ENCODE data around the gene ICAM5.

Gene ICAM5

DNA sequence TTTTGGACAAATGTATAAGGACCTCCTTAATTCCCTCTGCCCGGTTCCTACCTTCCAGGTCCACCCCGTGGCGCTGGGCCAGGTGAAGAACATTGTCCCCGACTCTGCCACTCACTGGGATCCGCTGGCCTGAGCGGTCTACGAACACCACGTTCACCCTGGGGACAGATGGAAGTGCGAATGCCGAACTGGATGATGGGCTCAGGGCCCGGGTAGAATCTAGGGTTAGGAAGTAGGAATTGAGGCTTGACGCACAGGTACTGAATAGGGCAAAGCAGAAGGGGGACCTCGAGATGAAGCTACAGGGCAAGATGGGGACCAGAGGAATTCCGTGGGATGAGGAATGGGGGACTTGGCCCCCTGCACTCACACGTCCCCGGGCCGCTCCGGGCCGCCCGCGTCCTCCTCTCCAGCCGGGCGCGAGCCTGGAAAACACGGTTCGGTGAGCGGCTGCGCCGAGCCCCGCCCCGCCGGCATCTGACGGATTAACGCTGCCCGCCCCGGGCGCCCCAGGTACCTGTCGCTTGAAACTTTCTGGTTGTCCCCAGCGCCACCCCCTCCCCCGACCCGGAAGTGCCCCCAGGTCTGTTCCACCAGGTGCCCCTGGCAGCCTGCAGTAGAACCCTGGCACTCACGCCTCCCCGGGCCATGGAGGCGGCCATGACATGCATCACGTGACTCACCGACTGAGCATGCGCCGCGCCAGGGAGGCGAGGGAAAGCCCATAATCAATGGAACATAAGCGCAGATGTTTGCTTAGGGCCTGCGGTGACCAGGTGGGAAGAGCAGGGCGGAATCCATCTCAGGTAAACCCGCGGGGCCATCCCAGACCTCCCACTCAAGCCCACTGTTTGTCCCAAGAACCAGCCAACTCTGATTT is 25.8 kb downstream of the ICAM5 start, which contains the start of gene FDX2:
TSS of gene FDX2 (minus strand) at position 681 of the 880 bp plus-strand sequence. CDS start at position 662, 19 bp downstream.
- TF ChIP-seq CEBPB (IDR thresholded peaks at IDR 0.05) = no peak
- 0 out of 2 replicates have a peak, but pooled peaks have one; percentile 13 for TF ChIP-seq CREB1 (IDR thresholded peaks at IDR 0.05; ENCODE audit: low read depth)
- TF ChIP-seq TEAD4 (IDR thresholded peaks at IDR 0.05) = 0 out of 2 replicates have a peak, but pooled peaks have one; percentile 10
- TF ChIP-seq TAF1 (IDR thresholded peaks at IDR 0.05; ENCODE audit: low read depth) = peak; percentile 68; the same call in 1 of the 2 replicates
- TF ChIP-seq YY1 (IDR thresholded peaks at IDR 0.05; ENCODE audit: low read depth) = peak; percentile 99
- TF ChIP-seq EP300 (IDR thresholded peaks at IDR 0.05; ENCODE audit: borderline replicate concordance) = peak; percentile 33; the same call in 1 of the 2 replicates
- TF ChIP-seq, protein P1, sequence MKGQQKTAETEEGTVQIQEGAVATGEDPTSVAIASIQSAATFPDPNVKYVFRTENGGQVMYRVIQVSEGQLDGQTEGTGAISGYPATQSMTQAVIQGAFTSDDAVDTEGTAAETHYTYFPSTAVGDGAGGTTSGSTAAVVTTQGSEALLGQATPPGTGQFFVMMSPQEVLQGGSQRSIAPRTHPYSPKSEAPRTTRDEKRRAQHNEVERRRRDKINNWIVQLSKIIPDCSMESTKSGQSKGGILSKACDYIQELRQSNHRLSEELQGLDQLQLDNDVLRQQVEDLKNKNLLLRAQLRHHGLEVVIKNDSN (IDR thresholded peaks at IDR 0.05) = peak; percentile 99
- peak; percentile 53; the same call in 1 of the 2 replicates for TF ChIP-seq NFIC (IDR thresholded peaks at IDR 0.05)
- no peak for TF ChIP-seq EGR1 (IDR thresholded peaks at IDR 0.05)
- TF ChIP-seq TCF12 (IDR thresholded peaks at IDR 0.05; ENCODE audit: low read depth) = peak; percentile 69; the same call in 1 of the 2 replicates
- no peak for TF ChIP-seq FOXM1 (IDR thresholded peaks at IDR 0.05; ENCODE audit: borderline replicate concordance, low read depth)
- no peak for TF ChIP-seq RAD21 (IDR thresholded peaks at IDR 0.05; ENCODE audit: low read depth)
- TF ChIP-seq, protein P2, sequence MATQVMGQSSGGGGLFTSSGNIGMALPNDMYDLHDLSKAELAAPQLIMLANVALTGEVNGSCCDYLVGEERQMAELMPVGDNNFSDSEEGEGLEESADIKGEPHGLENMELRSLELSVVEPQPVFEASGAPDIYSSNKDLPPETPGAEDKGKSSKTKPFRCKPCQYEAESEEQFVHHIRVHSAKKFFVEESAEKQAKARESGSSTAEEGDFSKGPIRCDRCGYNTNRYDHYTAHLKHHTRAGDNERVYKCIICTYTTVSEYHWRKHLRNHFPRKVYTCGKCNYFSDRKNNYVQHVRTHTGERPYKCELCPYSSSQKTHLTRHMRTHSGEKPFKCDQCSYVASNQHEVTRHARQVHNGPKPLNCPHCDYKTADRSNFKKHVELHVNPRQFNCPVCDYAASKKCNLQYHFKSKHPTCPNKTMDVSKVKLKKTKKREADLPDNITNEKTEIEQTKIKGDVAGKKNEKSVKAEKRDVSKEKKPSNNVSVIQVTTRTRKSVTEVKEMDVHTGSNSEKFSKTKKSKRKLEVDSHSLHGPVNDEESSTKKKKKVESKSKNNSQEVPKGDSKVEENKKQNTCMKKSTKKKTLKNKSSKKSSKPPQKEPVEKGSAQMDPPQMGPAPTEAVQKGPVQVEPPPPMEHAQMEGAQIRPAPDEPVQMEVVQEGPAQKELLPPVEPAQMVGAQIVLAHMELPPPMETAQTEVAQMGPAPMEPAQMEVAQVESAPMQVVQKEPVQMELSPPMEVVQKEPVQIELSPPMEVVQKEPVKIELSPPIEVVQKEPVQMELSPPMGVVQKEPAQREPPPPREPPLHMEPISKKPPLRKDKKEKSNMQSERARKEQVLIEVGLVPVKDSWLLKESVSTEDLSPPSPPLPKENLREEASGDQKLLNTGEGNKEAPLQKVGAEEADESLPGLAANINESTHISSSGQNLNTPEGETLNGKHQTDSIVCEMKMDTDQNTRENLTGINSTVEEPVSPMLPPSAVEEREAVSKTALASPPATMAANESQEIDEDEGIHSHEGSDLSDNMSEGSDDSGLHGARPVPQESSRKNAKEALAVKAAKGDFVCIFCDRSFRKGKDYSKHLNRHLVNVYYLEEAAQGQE (IDR thresholded peaks at IDR 0.05; ENCODE audit: low read depth) = no peak
- TF ChIP-seq ZBTB7A (IDR thresholded peaks at IDR 0.05; ENCODE audit: low read depth) = no peak
- TF ChIP-seq, protein P3, sequence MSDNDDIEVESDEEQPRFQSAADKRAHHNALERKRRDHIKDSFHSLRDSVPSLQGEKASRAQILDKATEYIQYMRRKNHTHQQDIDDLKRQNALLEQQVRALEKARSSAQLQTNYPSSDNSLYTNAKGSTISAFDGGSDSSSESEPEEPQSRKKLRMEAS (IDR thresholded peaks at IDR 0.05) = peak; percentile 96

DNA sequence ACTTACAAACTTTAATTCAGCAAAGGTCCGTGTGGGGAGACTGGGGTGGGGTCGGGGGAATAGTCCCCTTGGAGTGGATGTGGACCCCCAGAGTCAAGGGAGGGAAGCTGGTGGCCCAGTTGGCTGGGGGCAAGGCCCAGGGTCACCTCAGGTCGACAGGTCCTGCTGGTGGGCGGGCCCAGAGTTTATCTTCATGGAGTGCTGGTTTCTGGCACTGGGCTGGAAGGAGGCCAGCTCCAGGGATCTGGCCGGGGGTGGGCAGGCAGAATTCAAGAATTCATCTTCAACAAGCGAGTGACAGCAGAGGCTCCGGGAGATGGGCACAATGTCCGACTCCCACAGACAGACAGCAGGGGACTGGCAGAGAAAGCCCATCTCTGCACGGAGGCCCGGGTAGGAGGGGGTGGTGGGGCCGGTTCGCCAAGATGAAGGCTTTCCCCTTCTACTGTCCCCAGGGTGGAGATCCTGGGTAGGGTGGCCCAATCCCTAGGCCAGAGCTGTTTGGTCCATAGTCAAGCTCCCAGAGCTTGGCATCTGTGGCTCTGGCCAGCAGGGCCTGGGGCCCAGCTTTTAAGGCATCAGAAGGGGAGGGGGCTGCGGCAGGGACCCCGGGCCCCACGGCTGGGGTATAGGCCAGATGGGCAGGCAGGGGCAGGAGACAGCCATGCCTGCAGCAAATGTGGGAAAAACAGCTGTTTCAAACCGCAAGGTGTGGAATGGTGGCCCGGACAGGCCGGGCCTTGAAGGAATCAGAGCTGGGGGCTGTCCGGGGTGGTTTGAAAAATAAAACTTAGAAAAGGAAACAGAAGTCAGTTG is 26.7 kb downstream of the ICAM5 start:
- TF ChIP-seq NFIC (IDR thresholded peaks at IDR 0.05) = 0 out of 2 replicates have a peak, but pooled peaks have one; percentile 5
- TF ChIP-seq YY1 (IDR thresholded peaks at IDR 0.05; ENCODE audit: low read depth) = no peak
- TF ChIP-seq ZBTB7A (IDR thresholded peaks at IDR 0.05; ENCODE audit: low read depth) = peak; percentile 77; the same call in 1 of the 2 replicates
- TF ChIP-seq, protein P1 (IDR thresholded peaks at IDR 0.05) = no peak
- TF ChIP-seq RAD21 (IDR thresholded peaks at IDR 0.05; ENCODE audit: low read depth) = no peak

DNA sequence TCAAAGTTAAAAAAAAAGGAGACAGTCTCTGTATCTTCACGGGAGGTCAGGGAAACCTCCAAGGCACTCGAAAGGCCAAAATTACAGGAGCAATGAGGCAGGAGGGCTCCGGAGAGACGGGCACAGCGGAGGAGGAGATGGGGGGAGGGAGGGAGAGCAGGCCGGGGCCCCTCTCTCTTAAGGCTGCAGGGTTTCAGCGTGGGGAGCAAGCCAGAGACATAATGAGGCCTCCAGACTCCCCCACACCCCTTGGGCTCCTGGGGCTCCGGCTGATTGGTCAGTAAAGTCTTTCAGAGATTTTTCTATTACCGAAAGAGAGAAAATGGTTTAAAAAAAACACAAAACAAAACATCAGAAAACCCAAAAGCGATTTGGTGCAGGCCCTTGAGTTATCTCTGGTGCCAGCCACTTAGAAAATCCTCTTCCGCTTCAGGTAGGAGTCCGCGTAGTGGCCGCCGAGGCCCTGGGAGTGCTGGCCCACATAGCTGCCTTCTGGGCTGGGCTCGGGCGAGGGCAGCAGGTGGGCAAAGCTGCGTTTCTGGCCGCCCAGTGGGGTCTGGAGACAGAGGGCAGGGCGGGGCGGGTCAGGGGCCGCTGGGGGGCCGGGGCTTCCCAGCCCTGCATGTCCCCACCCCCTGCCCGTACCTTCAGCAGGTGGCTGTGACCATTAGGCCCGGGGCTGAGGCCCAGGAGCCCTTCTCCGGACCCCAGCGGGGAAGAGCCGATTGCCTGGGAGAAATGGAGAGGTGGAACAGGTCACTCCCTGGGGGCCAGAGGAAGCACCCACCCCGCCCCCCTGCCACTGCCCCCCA is 27.5 kb downstream of the ICAM5 start:
- TF ChIP-seq YY1 (IDR thresholded peaks at IDR 0.05; ENCODE audit: low read depth) (no peak), CEBPB (IDR thresholded peaks at IDR 0.05) (no peak), TEAD4 (IDR thresholded peaks at IDR 0.05) (no peak), TAF1 (IDR thresholded peaks at IDR 0.05; ENCODE audit: low read depth) (no peak), NFIC (IDR thresholded peaks at IDR 0.05) (no peak), EGR1 (IDR thresholded peaks at IDR 0.05) (no peak), TCF12 (IDR thresholded peaks at IDR 0.05; ENCODE audit: low read depth) (no peak), EP300 (IDR thresholded peaks at IDR 0.05; ENCODE audit: borderline replicate concordance) (no peak), FOXM1 (IDR thresholded peaks at IDR 0.05; ENCODE audit: borderline replicate concordance, low read depth) (no peak), RAD21 (IDR thresholded peaks at IDR 0.05; ENCODE audit: low read depth) (no peak)
- TF ChIP-seq, protein P1 (IDR thresholded peaks at IDR 0.05) = no peak
- TF ChIP-seq, protein P2 (IDR thresholded peaks at IDR 0.05; ENCODE audit: low read depth) = no peak
- TF ChIP-seq, protein P3 (IDR thresholded peaks at IDR 0.05) = no peak

Measured in Ishikawa (cell line).